ENCODE results near the gene ARHGAP33.

Gene ARHGAP33

GRCh38 chr19:35730326-35730725 is 45.0 kb upstream of the ARHGAP33 start:
- no peak for DNase-seq
- no peak overlapping the region for H2AK5ac ChIP-seq (ENCODE audit: low read length)
- no peak overlapping the region for H3K4ac ChIP-seq (ENCODE audit: low read depth, low read length)
- no peak overlapping the region for H2BK15ac ChIP-seq (replicated peaks; ENCODE audit: low read depth)
- H3K18ac ChIP-seq (ENCODE audit: low read length) = no peak overlapping the region
- H3K79me1 ChIP-seq (ENCODE audit: low read length) = no peaks in the 10 kb centered on the region
- no peak overlapping the region for H3K4me3 ChIP-seq (ENCODE audit: low read length)
- no peak overlapping the region for H3K27ac ChIP-seq (ENCODE audit: low read depth, low read length)
- H3K4me1 ChIP-seq (ENCODE audit: control insufficient read depth, low read depth, low read length) = no peaks in the 10 kb centered on the region
- no peak overlapping the region for H2BK5ac ChIP-seq (ENCODE audit: low read length)
- H4K8ac ChIP-seq (ENCODE audit: low read depth, low read length) = no peak overlapping the region
- no peak overlapping the region for H3K9ac ChIP-seq (ENCODE audit: low read length)
- no peak overlapping the region for H3K4me2 ChIP-seq (ENCODE audit: low read length)
- H3K23ac ChIP-seq (ENCODE audit: low read length) = no peak overlapping the region
- no CpG with 5 or more reads among the region's 18 CpGs for WGBS (ENCODE audit: extremely low coverage, insufficient coverage, low lambda C conversion rate)
- no peak overlapping the region for H3K56ac ChIP-seq (ENCODE audit: low read length)
- H3K79me2 ChIP-seq (ENCODE audit: control insufficient read depth, insufficient read depth, low read length) = no peaks in the 10 kb centered on the region
- peaks cover 23% of the 10 kb centered on the region for H3K36me3 ChIP-seq (ENCODE audit: control insufficient read depth, insufficient read depth, low read length)
- no peaks in the 10 kb centered on the region for H3K27me3 ChIP-seq (ENCODE audit: insufficient read depth, low read length, poor library complexity)
- no peak overlapping the region for H2BK120ac ChIP-seq (ENCODE audit: low read depth, low read length)
- H4K5ac ChIP-seq (ENCODE audit: low read length) = no peak overlapping the region

- no CpG with 5 or more reads among the region's 9 CpGs for WGBS (ENCODE audit: extremely low coverage, insufficient coverage, low lambda C conversion rate)
- no peaks in the 10 kb centered on the region for H3K4me1 ChIP-seq (ENCODE audit: control insufficient read depth, low read depth, low read length)
- no peak overlapping the region for H3K9ac ChIP-seq (ENCODE audit: low read length)
- H3K27me3 ChIP-seq (ENCODE audit: insufficient read depth, low read length, poor library complexity) = no peaks in the 10 kb centered on the region
- H3K56ac ChIP-seq (ENCODE audit: low read length) = no peak overlapping the region
- H3K4me2 ChIP-seq (ENCODE audit: low read length) = no peak overlapping the region
- no peak overlapping the region for H3K27ac ChIP-seq (ENCODE audit: low read depth, low read length)
- no peak overlapping the region for H3K23ac ChIP-seq (ENCODE audit: low read length)
- H3K4ac ChIP-seq (ENCODE audit: low read depth, low read length) = no peak overlapping the region
- H4K5ac ChIP-seq (ENCODE audit: low read length) = no peak overlapping the region
- no peak for DNase-seq
- no peak overlapping the region for H3K4me3 ChIP-seq (ENCODE audit: low read length)
- H4K8ac ChIP-seq (ENCODE audit: low read depth, low read length) = no peak overlapping the region
- H3K79me2 ChIP-seq (ENCODE audit: control insufficient read depth, insufficient read depth, low read length) = no peaks in the 10 kb centered on the region
- no peak overlapping the region for H2BK15ac ChIP-seq (replicated peaks; ENCODE audit: low read depth)
- H2BK5ac ChIP-seq (ENCODE audit: low read length) = no peak overlapping the region
- no peak overlapping the region for H2AK5ac ChIP-seq (ENCODE audit: low read length)
- H3K36me3 ChIP-seq (ENCODE audit: control insufficient read depth, insufficient read depth, low read length) = peaks cover 20% of the 10 kb centered on the region
- H3K79me1 ChIP-seq (ENCODE audit: low read length) = no peaks in the 10 kb centered on the region
- H2BK120ac ChIP-seq (ENCODE audit: low read depth, low read length) = no peak overlapping the region
- H3K18ac ChIP-seq (ENCODE audit: low read length) = no peak overlapping the region
Observed at GRCh38 chr19:35731353-35731752, 44.0 kb upstream of the ARHGAP33 start.

DNA sequence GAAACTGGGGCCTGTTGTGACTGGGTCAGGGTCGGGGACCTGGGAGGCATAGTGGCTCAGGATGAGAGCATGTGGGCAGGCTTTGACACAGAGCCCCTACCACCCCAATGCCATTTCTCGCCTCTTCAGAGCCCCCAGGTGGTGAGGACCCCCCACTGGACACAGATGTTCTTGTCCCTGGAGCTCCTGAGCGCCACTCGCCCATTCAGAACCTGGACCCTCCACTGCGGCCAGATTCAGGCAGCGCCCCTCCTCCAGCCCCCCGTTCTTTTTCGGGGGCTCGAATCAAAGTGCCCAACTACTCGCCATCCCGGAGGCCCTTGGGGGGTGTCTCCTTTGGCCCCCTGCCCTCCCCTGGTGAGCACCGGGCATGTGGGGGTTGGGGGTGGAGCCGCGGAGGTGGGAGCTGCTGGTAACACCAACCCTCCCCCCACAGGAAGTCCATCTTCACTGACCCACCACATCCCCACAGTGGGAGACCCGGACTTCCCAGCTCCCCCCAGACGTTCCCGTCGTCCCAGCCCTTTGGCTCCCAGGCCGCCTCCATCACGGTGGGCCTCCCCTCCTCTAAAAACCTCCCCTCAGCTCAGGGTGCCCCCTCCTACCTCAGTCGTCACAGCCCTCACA is 43.5 kb upstream of the ARHGAP33 start:
- Histone ChIP-seq H3K56ac (ENCODE audit: low read length) (no peak overlapping the region), H3K36me3 (ENCODE audit: control insufficient read depth, insufficient read depth, low read length) (peaks cover 22% of the 10 kb centered on the region), H4K5ac (ENCODE audit: low read length) (no peak overlapping the region), H3K4me2 (ENCODE audit: low read length) (no peak overlapping the region), H3K27me3 (ENCODE audit: insufficient read depth, low read length, poor library complexity) (no peaks in the 10 kb centered on the region), H3K79me2 (ENCODE audit: control insufficient read depth, insufficient read depth, low read length) (no peaks in the 10 kb centered on the region), H3K4me1 (ENCODE audit: control insufficient read depth, low read depth, low read length) (no peaks in the 10 kb centered on the region), H2BK5ac (ENCODE audit: low read length) (no peak overlapping the region), H3K9ac (ENCODE audit: low read length) (no peak overlapping the region), H3K18ac (ENCODE audit: low read length) (no peak overlapping the region), H3K4ac (ENCODE audit: low read depth, low read length) (no peak overlapping the region), H4K8ac (ENCODE audit: low read depth, low read length) (no peak overlapping the region), H2BK15ac (replicated peaks; ENCODE audit: low read depth) (no peak overlapping the region), H3K23ac (ENCODE audit: low read length) (no peak overlapping the region), H3K79me1 (ENCODE audit: low read length) (no peaks in the 10 kb centered on the region), H2AK5ac (ENCODE audit: low read length) (no peak overlapping the region), H3K4me3 (ENCODE audit: low read length) (no peak overlapping the region), H2BK120ac (ENCODE audit: low read depth, low read length) (no peak overlapping the region), H3K27ac (ENCODE audit: low read depth, low read length) (no peak overlapping the region)
- no peak for DNase-seq
- WGBS (ENCODE audit: extremely low coverage, insufficient coverage, low lambda C conversion rate) = no CpG with 5 or more reads among the region's 21 CpGs

DNA sequence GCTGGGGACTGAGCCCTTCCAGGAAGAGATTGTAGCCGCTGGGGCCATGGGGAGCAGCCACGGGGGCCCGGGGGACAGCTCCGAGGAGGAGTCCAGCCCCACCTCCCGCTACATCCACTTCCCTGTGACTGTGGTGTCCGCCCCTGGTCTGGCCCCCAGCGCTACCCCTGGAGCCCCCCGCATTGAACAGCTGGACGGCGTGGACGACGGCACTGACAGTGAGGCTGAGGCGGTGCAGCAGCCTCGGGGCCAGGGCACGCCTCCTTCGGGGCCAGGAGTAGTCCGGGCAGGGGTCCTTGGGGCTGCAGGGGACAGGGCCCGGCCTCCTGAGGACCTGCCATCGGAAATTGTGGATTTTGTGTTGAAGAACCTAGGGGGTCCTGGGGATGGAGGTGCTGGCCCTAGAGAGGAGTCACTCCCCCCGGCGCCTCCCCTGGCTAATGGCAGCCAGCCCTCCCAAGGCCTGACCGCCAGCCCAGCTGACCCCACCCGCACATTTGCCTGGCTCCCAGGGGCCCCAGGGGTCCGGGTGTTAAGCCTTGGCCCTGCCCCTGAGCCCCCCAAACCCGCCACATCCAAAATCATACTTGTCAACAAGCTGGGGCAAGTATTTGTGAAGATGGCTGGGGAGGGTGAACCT is 42.7 kb upstream of the ARHGAP33 start:
- H3K4me1 ChIP-seq (ENCODE audit: control insufficient read depth, low read depth, low read length) = no peaks in the 10 kb centered on the region
- H4K5ac ChIP-seq (ENCODE audit: low read length) = no peak overlapping the region
- peaks cover 18% of the 10 kb centered on the region for H3K36me3 ChIP-seq (ENCODE audit: control insufficient read depth, insufficient read depth, low read length)
- no peaks in the 10 kb centered on the region for H3K27me3 ChIP-seq (ENCODE audit: insufficient read depth, low read length, poor library complexity)
- H4K8ac ChIP-seq (ENCODE audit: low read depth, low read length) = no peak overlapping the region
- no peak overlapping the region for H2BK5ac ChIP-seq (ENCODE audit: low read length)
- no peaks in the 10 kb centered on the region for H3K79me1 ChIP-seq (ENCODE audit: low read length)
- no peak overlapping the region for H2BK120ac ChIP-seq (ENCODE audit: low read depth, low read length)
- H3K9ac ChIP-seq (ENCODE audit: low read length) = no peak overlapping the region
- H3K18ac ChIP-seq (ENCODE audit: low read length) = no peak overlapping the region
- H3K4me3 ChIP-seq (ENCODE audit: low read length) = no peak overlapping the region
- WGBS (ENCODE audit: extremely low coverage, insufficient coverage, low lambda C conversion rate) = no CpG with 5 or more reads among the region's 25 CpGs
- H3K27ac ChIP-seq (ENCODE audit: low read depth, low read length) = no peak overlapping the region
- H3K23ac ChIP-seq (ENCODE audit: low read length) = no peak overlapping the region
- no peak overlapping the region for H2BK15ac ChIP-seq (replicated peaks; ENCODE audit: low read depth)
- no peaks in the 10 kb centered on the region for H3K79me2 ChIP-seq (ENCODE audit: control insufficient read depth, insufficient read depth, low read length)
- no peak overlapping the region for H3K4me2 ChIP-seq (ENCODE audit: low read length)
- no peak overlapping the region for H3K56ac ChIP-seq (ENCODE audit: low read length)
- no peak overlapping the region for H3K4ac ChIP-seq (ENCODE audit: low read depth, low read length)
- no peak overlapping the region for H2AK5ac ChIP-seq (ENCODE audit: low read length)
- DNase-seq = no peak

DNA sequence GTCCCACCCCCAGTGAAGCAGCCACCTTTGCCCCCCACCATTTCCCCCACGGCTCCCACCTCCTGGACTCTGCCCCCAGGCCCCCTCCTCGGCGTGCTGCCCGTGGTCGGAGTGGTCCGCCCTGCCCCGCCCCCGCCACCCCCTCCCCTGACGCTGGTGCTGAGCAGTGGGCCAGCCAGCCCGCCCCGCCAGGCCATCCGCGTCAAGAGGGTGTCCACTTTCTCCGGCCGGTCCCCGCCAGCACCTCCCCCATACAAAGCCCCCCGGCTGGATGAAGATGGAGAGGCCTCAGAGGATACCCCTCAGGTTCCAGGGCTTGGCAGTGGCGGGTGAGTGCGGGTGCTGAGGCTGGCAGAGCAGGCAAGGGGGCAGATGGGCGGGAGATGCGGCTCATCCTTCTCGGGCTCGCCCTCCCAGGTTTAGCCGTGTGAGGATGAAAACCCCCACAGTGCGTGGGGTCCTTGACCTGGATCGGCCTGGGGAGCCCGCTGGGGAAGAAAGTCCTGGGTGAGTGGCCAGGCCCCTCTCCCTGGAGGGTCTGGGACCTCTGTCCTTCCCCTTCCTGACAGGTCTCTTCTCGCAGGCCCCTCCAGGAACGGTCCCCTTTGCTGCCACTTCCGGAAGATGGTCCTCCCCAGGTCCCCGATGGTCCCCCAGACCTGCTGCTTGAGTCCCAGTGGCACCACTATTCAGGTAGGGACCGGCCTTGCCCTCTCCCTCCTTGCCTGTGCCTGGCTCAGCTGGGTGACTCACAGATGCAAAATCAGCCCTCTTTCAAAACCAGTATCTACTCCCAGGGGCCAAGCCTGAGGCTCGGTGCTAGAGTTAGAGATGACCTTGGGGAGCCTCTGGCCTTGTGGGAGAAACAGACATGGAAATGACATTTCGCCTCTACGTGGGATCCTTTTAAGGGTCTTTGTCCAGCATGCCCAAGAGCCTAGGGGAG is 41.9 kb upstream of the ARHGAP33 start:
- DNase-seq = no peak
- H3K4me3 ChIP-seq (ENCODE audit: low read length) = no peak overlapping the region
- H3K18ac ChIP-seq (ENCODE audit: low read length) = no peak overlapping the region
- H3K79me1 ChIP-seq (ENCODE audit: low read length) = no peaks in the 10 kb centered on the region
- no peak overlapping the region for H3K27ac ChIP-seq (ENCODE audit: low read depth, low read length)
- no peak overlapping the region for H4K5ac ChIP-seq (ENCODE audit: low read length)
- no peak overlapping the region for H2BK5ac ChIP-seq (ENCODE audit: low read length)
- no peak overlapping the region for H3K56ac ChIP-seq (ENCODE audit: low read length)
- H2BK15ac ChIP-seq (replicated peaks; ENCODE audit: low read depth) = no peak overlapping the region
- H2AK5ac ChIP-seq (ENCODE audit: low read length) = no peak overlapping the region
- H2BK120ac ChIP-seq (ENCODE audit: low read depth, low read length) = no peak overlapping the region
- H3K4me2 ChIP-seq (ENCODE audit: low read length) = no peak overlapping the region
- H3K79me2 ChIP-seq (ENCODE audit: control insufficient read depth, insufficient read depth, low read length) = no peaks in the 10 kb centered on the region
- no peak overlapping the region for H3K23ac ChIP-seq (ENCODE audit: low read length)
- no peaks in the 10 kb centered on the region for H3K4me1 ChIP-seq (ENCODE audit: control insufficient read depth, low read depth, low read length)
- no peak overlapping the region for H3K9ac ChIP-seq (ENCODE audit: low read length)
- no peaks in the 10 kb centered on the region for H3K27me3 ChIP-seq (ENCODE audit: insufficient read depth, low read length, poor library complexity)
- H3K4ac ChIP-seq (ENCODE audit: low read depth, low read length) = no peak overlapping the region
- H4K8ac ChIP-seq (ENCODE audit: low read depth, low read length) = no peak overlapping the region
- WGBS (ENCODE audit: extremely low coverage, insufficient coverage, low lambda C conversion rate) = no CpG with 5 or more reads among the region's 35 CpGs
- peaks cover 20% of the 10 kb centered on the region for H3K36me3 ChIP-seq (ENCODE audit: control insufficient read depth, insufficient read depth, low read length)
